ENCODE measurements around the gene ZNF212. TPM values are rescaled to one million over a fixed set of nuclear protein-coding genes. Genes with fewer than 3 reads are reported as not detected.
"Not testable (repeated sequence)": the region's sequence is repeated elsewhere in the genome, so short reads cannot be mapped to it uniquely, and the experiment has no call there.

ZNF212 gene
- polyA plus RNA-seq, 1 donor from 2014 or later, result 12.2 TPM

GRCh38 chr7:149245744-149246143 lies 6.3 kb downstream of the ZNF212 start:
- Histone ChIP-seq H3K9ac (ENCODE audit: low read length) (no peak overlapping the region), H4K20me1 (ENCODE audit: insufficient read depth) (no peaks in the 10 kb centered on the region), H3K9me3 (ENCODE audit: low read length) (no peaks in the 10 kb centered on the region), H3F3A (ENCODE audit: insufficient read depth, low read length, poor library complexity, severe bottlenecking) (no peaks in the 10 kb centered on the region), H3K4me2 (ENCODE audit: low read length) (no peak overlapping the region), H2AFZ (ENCODE audit: low read depth, low read length) (no peak overlapping the region), H3K27ac (ENCODE audit: low read length) (no peak overlapping the region), H3K36me3 (ENCODE audit: insufficient read depth, low read length) (no peaks in the 10 kb centered on the region), H3K9me2 (ENCODE audit: insufficient read depth, low read length) (no peaks in the 10 kb centered on the region), H3K4me3 (ENCODE audit: low read length) (no peak overlapping the region), H3K79me2 (replicated peaks; ENCODE audit: insufficient read depth, low read length) (peaks cover 17% of the 10 kb centered on the region), H3K27me3 (ENCODE audit: insufficient read depth, low read depth, low read length) (no peaks in the 10 kb centered on the region)
- TF ChIP-seq SMC3 (conservative IDR thresholded peaks at IDR 0.05; ENCODE audit: poor library complexity), result no peak
- TF ChIP-seq MXI1 (conservative IDR thresholded peaks at IDR 0.05; ENCODE audit: poor library complexity, severe bottlenecking), result no peak
- TF ChIP-seq POLR2AphosphoS5 (IDR thresholded peaks at IDR 0.05), result no peak
- TF ChIP-seq EZH2 (IDR thresholded peaks at IDR 0.05; ENCODE audit: borderline replicate concordance, insufficient read depth, low read length, poor library complexity, severe bottlenecking), result no peak
- no peak for TF ChIP-seq RAD21 (conservative IDR thresholded peaks at IDR 0.05)
- no peak for TF ChIP-seq EP300 (conservative IDR thresholded peaks at IDR 0.05; ENCODE audit: poor library complexity, severe bottlenecking)
- TF ChIP-seq REST (IDR thresholded peaks at IDR 0.05; ENCODE audit: borderline replicate concordance), result no peak
- TF ChIP-seq TAF1 (IDR thresholded peaks at IDR 0.05; ENCODE audit: low read depth), result no peak
- no peak for TF ChIP-seq CTCF (IDR thresholded peaks at IDR 0.05; ENCODE audit: poor library complexity, severe bottlenecking)

- Histone ChIP-seq H3K79me2 (replicated peaks; ENCODE audit: insufficient read depth, low read length) (peaks cover 4% of the 10 kb centered on the region), H3K4me2 (ENCODE audit: low read length) (no peak overlapping the region), H3K27me3 (ENCODE audit: insufficient read depth, low read depth, low read length) (no peaks in the 10 kb centered on the region), H3K9me3 (ENCODE audit: low read length) (no peaks in the 10 kb centered on the region), H3K36me3 (ENCODE audit: insufficient read depth, low read length) (no peaks in the 10 kb centered on the region), H3F3A (ENCODE audit: insufficient read depth, low read length, poor library complexity, severe bottlenecking) (no peaks in the 10 kb centered on the region), H2AFZ (ENCODE audit: low read depth, low read length) (no peak overlapping the region), H3K9me2 (ENCODE audit: insufficient read depth, low read length) (no peaks in the 10 kb centered on the region), H4K20me1 (ENCODE audit: insufficient read depth) (no peaks in the 10 kb centered on the region), H3K9ac (ENCODE audit: low read length) (no peak overlapping the region), H3K27ac (ENCODE audit: low read length) (no peak overlapping the region), H3K4me3 (ENCODE audit: low read length) (no peak overlapping the region)
- TF ChIP-seq TAF1 (IDR thresholded peaks at IDR 0.05; ENCODE audit: low read depth) (no peak), POLR2AphosphoS5 (IDR thresholded peaks at IDR 0.05) (no peak), RAD21 (conservative IDR thresholded peaks at IDR 0.05) (no peak), EZH2 (IDR thresholded peaks at IDR 0.05; ENCODE audit: borderline replicate concordance, insufficient read depth, low read length, poor library complexity, severe bottlenecking) (no peak), REST (IDR thresholded peaks at IDR 0.05; ENCODE audit: borderline replicate concordance) (no peak), MXI1 (conservative IDR thresholded peaks at IDR 0.05; ENCODE audit: poor library complexity, severe bottlenecking) (no peak), SMC3 (conservative IDR thresholded peaks at IDR 0.05; ENCODE audit: poor library complexity) (no peak), EP300 (conservative IDR thresholded peaks at IDR 0.05; ENCODE audit: poor library complexity, severe bottlenecking) (no peak), CTCF (IDR thresholded peaks at IDR 0.05; ENCODE audit: poor library complexity, severe bottlenecking) (no peak)
Measured at GRCh38 chr7:149248777-149249176, 9.3 kb downstream of the ZNF212 start.

- not testable (repeated sequence) for H3K27me3 ChIP-seq (ENCODE audit: insufficient read depth, low read depth, low read length); H3K9ac ChIP-seq (ENCODE audit: low read length); H2AFZ ChIP-seq (ENCODE audit: low read depth, low read length); H3K36me3 ChIP-seq (ENCODE audit: insufficient read depth, low read length); H3K79me2 ChIP-seq (replicated peaks; ENCODE audit: insufficient read depth, low read length); H3K27ac ChIP-seq (ENCODE audit: low read length); H3F3A ChIP-seq (ENCODE audit: insufficient read depth, low read length, poor library complexity, severe bottlenecking); H3K9me3 ChIP-seq (ENCODE audit: low read length); H3K4me2 ChIP-seq (ENCODE audit: low read length); H3K4me3 ChIP-seq (ENCODE audit: low read length); H4K20me1 ChIP-seq (ENCODE audit: insufficient read depth); H3K9me2 ChIP-seq (ENCODE audit: insufficient read depth, low read length)
Measured at GRCh38 chr7:149250151-149250550, 10.7 kb downstream of the ZNF212 start.

Data from neural cell (in vitro differentiated cells).